Ascending aorta (tissue), 2 donors: ENCODE data around the gene ETV2. TPM values are rescaled to one million over a fixed set of nuclear protein-coding genes. Genes with fewer than 3 reads are reported as not detected.

Experiments used
- DNase-seq, 2 donors: peaks; one replicate each; pipeline ENCODE4 v3.0.0-alpha.2; 2019; ENCODE audit warnings: low spot score in 2 of 2
- H3K27ac ChIP-seq, 2 donors: fragments of 200-600 bp; sonication (generic); one replicate each; pipeline ENCODE4 v1.5.1; 2016 to 2017; ENCODE audit warnings: mild to moderate bottlenecking in 1 of 2
- H3K27me3 ChIP-seq: fragments of 200-600 bp; sonication (generic); one replicate; pipeline ENCODE4 v1.5.1; 2017
- H3K36me3 ChIP-seq, 2 donors: fragments of 200-600 bp; sonication (generic); one replicate each; pipeline ENCODE4 v1.5.1; 2016
- H3K4me1 ChIP-seq, 2 donors: fragments of 200-600 bp; sonication (generic); one replicate each; pipeline ENCODE4 v1.5.1; 2016 to 2017; ENCODE audit warnings: mild to moderate bottlenecking in 1 of 2
- H3K4me3 ChIP-seq, 2 donors: fragments of 200-600 bp; sonication (generic); one replicate each; pipeline ENCODE4 v1.5.1; 2016 to 2017; ENCODE audit warnings: mild to moderate bottlenecking in 1 of 2
- H3K9me3 ChIP-seq, 2 donors: fragments of 200-600 bp; sonication (generic); one replicate each; pipeline ENCODE4 v1.5.1; 2016
- CTCF ChIP-seq, 3 experiments: fragments of 200-600 bp in 2 of 3; fragments of 450-650 bp in 1 of 3; sonication (generic) in 2 of 3; IDR thresholded peaks; one replicate each; pipeline ENCODE4 v1.5.1; 2016 to 2019; ENCODE audit warnings: antibody characterized with exemption in 3 of 3, mild to moderate bottlenecking in 1 of 3, moderate library complexity in 1 of 3
- intact Hi-C: fragments of 100-400 bp; cut with DNase I; formaldehyde crosslinking; loops from one replicate; pipeline ENCODE4 v1.15.1; 2023
- total RNA-seq: library from RNA; depleted of rRNA; stranded (reverse); fragments of >200 nt; gene quantifications from one replicate; pipeline ENCODE4 v1.1.0, GENCODE V29; 2016

Gene ETV2
- total RNA-seq, 1 donor from 2014 or later: 4.8 TPM

DNA sequence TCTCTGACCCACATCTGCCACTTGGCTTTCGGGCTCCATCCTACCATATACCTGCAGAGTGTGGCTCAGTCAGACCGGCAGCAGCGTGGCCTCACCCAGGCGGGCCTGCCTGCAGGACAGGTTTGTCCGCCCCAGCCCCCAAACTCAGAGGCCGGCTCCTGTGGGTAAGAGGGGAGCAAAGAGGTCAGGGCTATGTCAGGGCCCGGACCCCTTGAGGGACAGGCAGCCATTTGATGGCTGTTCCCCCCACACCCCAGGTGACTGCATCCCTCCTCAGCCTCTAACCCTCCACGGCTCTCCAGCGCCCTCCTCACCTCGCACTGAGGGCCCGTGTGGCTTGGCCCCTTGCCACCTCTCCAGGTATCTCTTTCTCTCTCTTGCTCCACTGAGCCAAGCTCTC lies 50.5 kb downstream of the ETV2 start:
- H3K27ac ChIP-seq: no peak overlapping the region
- H3K27me3 ChIP-seq: no peaks in the 10 kb centered on the region
- H3K9me3 ChIP-seq: no peaks in the 10 kb centered on the region
- DNase-seq: no peak
- intact Hi-C loops: loop anchor here (2.0 kb wide), 1 partner anchor 245 kb away; the partner anchor contains the start of gene LRFN3
- no peak overlapping the region for H3K4me3 ChIP-seq
- TF ChIP-seq CTCF (IDR thresholded peaks at IDR 0.05): no peak
- no peaks in the 10 kb centered on the region for H3K36me3 ChIP-seq
- H3K4me1 ChIP-seq: no peaks in the 10 kb centered on the region

- no peak for TF ChIP-seq CTCF (IDR thresholded peaks at IDR 0.05)
- H3K27ac ChIP-seq: no peak overlapping the region
- H3K4me3 ChIP-seq: no peak overlapping the region
- H3K9me3 ChIP-seq: no peaks in the 10 kb centered on the region
- H3K4me1 ChIP-seq: no peaks in the 10 kb centered on the region
- H3K27me3 ChIP-seq: no peaks in the 10 kb centered on the region
- DNase-seq: no peak
- intact Hi-C loops: loop anchor here (1.0 to 2.0 kb wide), 2 partner anchors 23 to 243 kb away; partner anchors contain the start of gene LRFN3
- no peaks in the 10 kb centered on the region for H3K36me3 ChIP-seq
Measured at GRCh38 chr19:35693422-35693821, 51.9 kb downstream of the ETV2 start.

DNA sequence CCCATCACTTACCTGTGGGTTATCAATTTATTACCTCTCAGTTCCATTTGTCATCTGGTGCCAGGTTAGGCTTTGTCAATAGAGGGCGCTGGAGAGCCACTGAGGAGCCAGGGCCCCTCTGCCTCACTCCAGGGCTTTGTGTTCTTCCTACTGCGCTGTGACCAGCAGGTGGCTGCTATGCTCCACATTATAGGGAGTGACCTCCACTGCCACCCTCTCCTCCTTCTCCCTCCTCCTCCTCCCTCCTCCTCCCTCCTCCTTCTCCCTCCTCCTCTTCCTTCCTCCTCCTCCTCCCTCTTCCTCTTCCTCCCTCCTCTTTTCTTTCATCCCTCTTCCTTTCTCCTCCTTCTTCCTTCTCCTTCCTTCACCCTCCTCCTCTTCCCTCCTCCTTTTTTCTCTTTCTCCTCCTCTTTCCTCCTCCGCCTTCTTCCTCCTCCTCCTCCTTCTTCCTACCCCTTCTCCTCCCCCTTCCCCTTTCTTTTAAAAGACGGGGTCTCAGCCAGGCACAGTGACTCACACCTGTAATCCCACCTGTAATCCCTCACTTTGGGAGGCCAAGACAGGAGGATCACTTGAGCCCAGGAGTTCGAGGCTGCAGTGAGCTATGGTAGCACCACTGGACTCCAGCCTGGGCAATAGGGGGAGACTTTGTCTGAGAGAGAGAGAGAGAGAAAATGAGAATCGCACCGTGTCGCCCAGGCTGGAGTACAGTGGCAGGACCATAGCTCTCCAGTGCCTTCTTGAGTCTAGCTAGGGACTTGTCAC lies 52.5 kb downstream of the ETV2 start:
- peak; percentile 24 to 92 for DNase-seq

More for the DNA sequence above, 52.5 kb downstream of the ETV2 start:
- no peak overlapping the region for H3K27ac ChIP-seq
- no peaks in the 10 kb centered on the region for H3K27me3 ChIP-seq
- no peaks in the 10 kb centered on the region for H3K9me3 ChIP-seq
- H3K4me3 ChIP-seq: no peak overlapping the region
- intact Hi-C loops: loop anchor here (1.0 to 2.0 kb wide), 2 partner anchors 22 to 243 kb away; partner anchors contain the start of gene LRFN3
- no peaks in the 10 kb centered on the region for H3K36me3 ChIP-seq
- H3K4me1 ChIP-seq: no peaks in the 10 kb centered on the region
- TF ChIP-seq CTCF (IDR thresholded peaks at IDR 0.05): peak; percentile 95 to 97 (median 96)

Other genes starting within 250 kb of the ETV2 start
- not detected for gene FFAR2, start 193.5 kb upstream of the ETV2 start, total RNA-seq
- gene KRTDAP, start 151.3 kb upstream of the ETV2 start, total RNA-seq: not detected
- gene DMKN, start 128.1 kb upstream of the ETV2 start, total RNA-seq: 1.7 TPM
- not detected for gene SBSN, start 113.4 kb upstream of the ETV2 start, total RNA-seq
- gene GAPDHS, start 108.3 kb upstream of the ETV2 start, total RNA-seq: not detected
- 99.7 TPM for gene TMEM147, start 96.1 kb upstream of the ETV2 start, total RNA-seq
- gene ATP4A, start 78.1 kb upstream of the ETV2 start, total RNA-seq: not detected
- not detected for gene PMIS2, start 55.6 kb upstream of the ETV2 start, total RNA-seq
- gene HAUS5, start 29.0 kb upstream of the ETV2 start, total RNA-seq: 1.9 TPM
- 69.0 TPM for gene RBM42, start 12.7 kb upstream of the ETV2 start, total RNA-seq
- gene COX6B1, start 6.6 kb downstream of the ETV2 start, total RNA-seq: 301 TPM
- not detected for gene UPK1A, start 24.8 kb downstream of the ETV2 start, total RNA-seq
- not detected for gene ZBTB32, start 62.8 kb downstream of the ETV2 start, total RNA-seq
- 25.5 TPM for gene KMT2B, start 76.3 kb downstream of the ETV2 start, total RNA-seq
- gene IGFLR1, start 100.7 kb downstream of the ETV2 start, total RNA-seq: not detected
- gene U2AF1L4, start 103.7 kb downstream of the ETV2 start, total RNA-seq: not detected
- gene PSENEN, start 103.9 kb downstream of the ETV2 start, total RNA-seq: 110 TPM
- 29.9 TPM for gene LIN37, start 106.8 kb downstream of the ETV2 start, total RNA-seq
- 265 TPM for gene HSPB6, start 115.3 kb downstream of the ETV2 start, total RNA-seq
- 6.5 TPM for gene PROSER3, start 116.4 kb downstream of the ETV2 start, total RNA-seq
- gene ARHGAP33, start 133.8 kb downstream of the ETV2 start, total RNA-seq: 8.7 TPM
- not detected for gene PRODH2, start 171.1 kb downstream of the ETV2 start, total RNA-seq
- not detected for gene NPHS1, start 210.8 kb downstream of the ETV2 start, total RNA-seq
- not detected for gene KIRREL2, start 215.2 kb downstream of the ETV2 start, total RNA-seq
- gene APLP1, start 226.8 kb downstream of the ETV2 start, total RNA-seq: 0.21 TPM